Measurements from ENCODE around the gene SGK1.

GRCh38 chr6:134328138-134328537 lies 10.2 kb upstream of the SGK1 start:
- TF ChIP-seq GATA3 (IDR thresholded peaks at IDR 0.05; ENCODE audit: low read depth, low read length) (no peak), GATA2 (IDR thresholded peaks at IDR 0.05; ENCODE audit: low read depth, low read length) (no peak)

All from SH-SY5Y (cell line).